Measurements from ENCODE around the gene FRMD7.

GRCh38 chrX:132071254-132071653 is 56.6 kb downstream of the FRMD7 start:
- TF ChIP-seq CTCF (IDR thresholded peaks at IDR 0.05 in 4 of 5, conservative IDR thresholded peaks at IDR 0.05 in 1 of 5) (peak in 1 of 5 experiments; percentile 22), POLR2A (IDR thresholded peaks at IDR 0.05) (no peak)
